Mononuclear cell (primary cell): ENCODE data around the gene JAK1. TPM values are rescaled to one million over a fixed set of nuclear protein-coding genes. Genes with fewer than 3 reads are reported as not detected.
"Not testable (repeated sequence)": the region's sequence is repeated elsewhere in the genome, so short reads cannot be mapped to it uniquely, and the experiment has no call there.

Experiments used
- H3K27me3 ChIP-seq: 2 replicates; pipeline ENCODE4 v1.6.0; 2011; ENCODE audit warnings: low read length, control low read depth; ENCODE audit not compliant: insufficient read depth
- H3K4me1 ChIP-seq: 2 replicates; pipeline ENCODE4 v1.5.1; 2011; ENCODE audit warnings: mild to moderate bottlenecking, low read length, control low read depth; ENCODE audit not compliant: insufficient read depth
- H3K4me3 ChIP-seq: 2 replicates; pipeline ENCODE4 v1.5.1; 2011; ENCODE audit warnings: mild to moderate bottlenecking, low read length, moderate library complexity
- H3K9me3 ChIP-seq: 2 replicates; pipeline ENCODE4 v1.5.1; 2011; ENCODE audit warnings: low read depth, mild to moderate bottlenecking, control low read depth, low read length
- total RNA-seq: library from RNA; depleted of rRNA; stranded (reverse); fragments of >200 nt; gene quantifications from one replicate; pipeline ENCODE4 v1.2.3, GENCODE V29; 2012

The JAK1 gene
- 345 TPM for total RNA-seq

DNA sequence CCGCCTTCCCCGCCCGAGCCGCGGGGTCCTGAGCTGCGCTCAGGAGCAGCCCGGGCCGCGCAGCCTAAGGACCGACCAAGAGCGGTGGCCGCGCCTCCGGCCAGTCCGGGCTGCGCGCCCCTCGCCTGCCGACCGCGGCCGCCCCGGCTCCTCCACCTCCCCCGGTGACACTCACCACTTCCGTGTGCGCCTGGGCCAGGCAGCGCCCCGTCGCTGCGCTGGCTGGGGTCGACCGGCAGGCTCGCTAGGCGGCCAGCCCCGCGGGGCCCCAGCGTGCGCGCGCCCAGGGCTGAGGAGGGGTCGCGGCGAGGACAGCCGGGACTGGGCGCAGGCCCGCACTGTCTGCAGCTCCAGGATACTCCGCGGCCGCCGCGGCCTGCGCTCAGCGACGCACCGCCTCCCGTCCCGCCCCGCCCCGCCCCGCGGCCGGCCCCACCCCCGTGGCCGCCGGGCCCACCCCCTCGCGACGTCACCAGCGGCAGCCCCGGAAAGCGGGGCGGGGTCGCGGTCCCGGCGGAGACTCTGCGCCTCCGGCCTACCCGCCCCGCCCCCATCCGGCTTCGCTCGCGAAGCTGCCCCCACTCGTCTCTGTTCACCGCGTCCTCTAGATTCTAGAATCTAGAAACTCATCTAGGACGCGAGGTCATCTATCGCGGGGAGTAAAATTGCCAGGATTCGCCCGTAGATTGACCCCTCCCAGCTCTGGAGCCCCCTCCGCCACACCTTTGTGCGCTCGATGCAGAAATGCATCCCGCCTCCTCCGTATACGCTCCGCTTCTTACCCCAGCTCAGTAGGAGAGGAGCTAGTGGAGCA, at the start of gene JAK1:
Gene JAK1 (minus strand): TSS at position 392 of the 814 bp plus-strand sequence. CDS start 80,285 bp downstream, outside the sequence.
- H3K4me1 ChIP-seq = peaks cover 45% of the 10 kb centered on the region
- H3K4me3 ChIP-seq = peak within 1 kb of the TSS; percentile 98
- H3K27me3 ChIP-seq = no peaks in the 10 kb centered on the region
- no peaks in the 10 kb centered on the region for H3K9me3 ChIP-seq

DNA sequence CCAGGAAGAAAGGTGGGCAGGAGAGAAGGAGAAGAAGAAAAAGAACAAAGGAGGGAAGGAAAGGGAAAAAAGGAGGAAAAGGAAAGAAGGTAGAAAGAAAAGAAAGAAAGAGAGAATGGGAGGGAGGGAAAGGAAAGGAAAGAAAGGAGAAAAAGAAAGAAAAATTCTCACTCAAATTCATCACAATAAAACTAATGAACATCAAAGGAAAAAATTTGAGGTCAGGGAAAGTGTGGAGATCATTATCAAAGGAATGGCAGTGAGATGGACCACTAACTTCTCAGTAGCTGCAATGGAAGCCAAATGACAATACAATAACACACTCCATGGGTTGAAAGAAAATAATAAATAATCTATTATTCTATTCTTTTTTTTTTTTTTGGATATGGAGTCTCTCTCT, 48.0 kb upstream of the JAK1 start:
- Histone ChIP-seq H3K4me3 (no peak overlapping the region), H3K27me3 (no peaks in the 10 kb centered on the region), H3K9me3 (no peaks in the 10 kb centered on the region), H3K4me1 (peaks cover 18% of the 10 kb centered on the region)

GRCh38 chr1:65011983-65012382, 45.6 kb upstream of the JAK1 start:
- Histone ChIP-seq H3K4me3 (no peak overlapping the region), H3K4me1 (peaks cover 27% of the 10 kb centered on the region), H3K9me3 (no peaks in the 10 kb centered on the region), H3K27me3 (no peaks in the 10 kb centered on the region)

DNA sequence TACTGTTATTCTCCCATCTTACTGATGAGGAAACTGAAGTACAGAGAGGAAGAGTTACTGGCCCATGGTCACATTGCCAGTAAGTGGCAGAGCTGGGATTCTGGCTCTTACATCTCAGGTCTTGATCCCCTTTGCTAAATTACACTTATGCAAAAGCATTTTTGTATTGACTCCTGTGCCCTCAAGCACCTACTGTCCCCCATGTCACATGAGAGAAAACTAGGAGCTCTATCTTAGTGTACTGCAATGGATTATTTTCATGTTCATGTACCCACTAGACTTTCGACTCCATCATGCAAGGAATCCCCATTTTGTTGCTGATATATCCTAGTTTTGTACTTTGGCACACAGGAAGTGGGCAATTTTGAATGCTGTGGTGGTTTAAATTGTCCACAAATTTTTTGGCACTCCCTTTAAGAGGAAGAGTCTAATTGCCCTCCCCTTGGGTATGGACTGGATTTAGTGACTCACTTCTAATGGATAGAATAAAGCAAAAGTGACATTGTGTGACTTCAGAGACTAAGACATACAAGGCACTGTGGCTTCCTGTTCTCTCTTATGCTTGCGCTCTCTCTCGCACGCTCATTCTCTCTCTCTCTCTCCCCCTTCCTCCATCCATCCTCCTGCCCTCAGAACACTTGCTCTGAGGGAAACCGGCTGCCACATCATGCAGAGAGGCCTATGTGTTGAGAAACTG, 43.5 kb upstream of the JAK1 start:
- H3K27me3 ChIP-seq = no peaks in the 10 kb centered on the region
- no peaks in the 10 kb centered on the region for H3K9me3 ChIP-seq
- peaks cover 27% of the 10 kb centered on the region for H3K4me1 ChIP-seq
- H3K4me3 ChIP-seq = no peak overlapping the region

DNA sequence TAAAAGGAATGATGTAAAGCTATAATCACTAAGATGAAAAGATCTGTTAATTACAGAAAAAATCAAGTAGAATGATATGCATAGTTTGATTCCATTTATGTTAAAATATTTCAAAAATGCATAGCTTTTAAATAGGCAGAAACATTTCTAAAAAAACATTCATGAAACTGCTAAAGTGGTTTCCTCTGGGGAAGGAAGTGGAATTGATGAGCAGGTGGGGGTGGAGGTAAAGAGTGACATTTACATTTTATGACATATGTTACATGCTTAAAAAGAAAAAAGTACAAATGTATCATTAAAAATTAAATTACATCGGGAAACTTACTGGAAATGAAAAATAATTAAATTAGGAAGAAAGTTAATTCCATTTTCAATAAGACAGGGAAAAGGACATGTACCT, 42.8 kb upstream of the JAK1 start:
- peaks cover 27% of the 10 kb centered on the region for H3K4me1 ChIP-seq
- no peaks in the 10 kb centered on the region for H3K27me3 ChIP-seq

GRCh38 chr1:65006806-65007205, 40.5 kb upstream of the JAK1 start:
- no peak overlapping the region for H3K4me3 ChIP-seq
- no peaks in the 10 kb centered on the region for H3K9me3 ChIP-seq
- H3K4me1 ChIP-seq = peaks cover 27% of the 10 kb centered on the region
- H3K27me3 ChIP-seq = no peaks in the 10 kb centered on the region

More for the DNA sequence above, 42.8 kb upstream of the JAK1 start:
- H3K9me3 ChIP-seq = no peaks in the 10 kb centered on the region
- no peak overlapping the region for H3K4me3 ChIP-seq

DNA sequence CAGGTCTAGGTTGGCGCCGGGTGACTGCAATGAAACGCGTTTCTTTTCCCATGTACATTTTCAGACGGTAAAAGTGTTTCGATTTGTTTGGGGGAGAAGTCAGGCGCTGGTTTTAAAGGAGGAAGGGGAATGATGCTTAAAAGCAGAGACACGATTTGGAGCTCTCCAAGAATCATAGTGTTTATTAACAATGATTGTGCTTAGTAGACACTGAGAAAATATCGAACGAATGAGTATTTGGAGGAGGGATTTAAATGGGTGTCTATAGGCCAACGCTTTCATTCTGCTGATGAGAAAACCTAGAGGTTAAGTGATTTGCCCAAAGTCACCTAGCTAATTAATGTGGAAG, 36.9 kb upstream of the JAK1 start:
- no peaks in the 10 kb centered on the region for H3K27me3 ChIP-seq
- H3K9me3 ChIP-seq = no peaks in the 10 kb centered on the region
- H3K4me1 ChIP-seq = peaks cover 21% of the 10 kb centered on the region
- H3K4me3 ChIP-seq = peak overlapping the region; percentile 55

- no peaks in the 10 kb centered on the region for H3K9me3 ChIP-seq
- peaks cover 18% of the 10 kb centered on the region for H3K4me1 ChIP-seq
- peak overlapping the region; percentile 55 for H3K4me3 ChIP-seq
- H3K27me3 ChIP-seq = no peaks in the 10 kb centered on the region
Measured at GRCh38 chr1:65002508-65003315, 36.4 kb upstream of the JAK1 start.

GRCh38 chr1:65002156-65002507, 35.8 kb upstream of the JAK1 start:
- Histone ChIP-seq H3K27me3 (no peaks in the 10 kb centered on the region), H3K4me3 (peak overlapping the region; percentile 55), H3K9me3 (no peaks in the 10 kb centered on the region), H3K4me1 (peaks cover 18% of the 10 kb centered on the region)

GRCh38 chr1:65001231-65001792, 35.0 kb upstream of the JAK1 start:
- no peaks in the 10 kb centered on the region for H3K9me3 ChIP-seq
- H3K4me3 ChIP-seq = no peak overlapping the region
- H3K4me1 ChIP-seq = peaks cover 18% of the 10 kb centered on the region
- H3K27me3 ChIP-seq = no peaks in the 10 kb centered on the region

DNA sequence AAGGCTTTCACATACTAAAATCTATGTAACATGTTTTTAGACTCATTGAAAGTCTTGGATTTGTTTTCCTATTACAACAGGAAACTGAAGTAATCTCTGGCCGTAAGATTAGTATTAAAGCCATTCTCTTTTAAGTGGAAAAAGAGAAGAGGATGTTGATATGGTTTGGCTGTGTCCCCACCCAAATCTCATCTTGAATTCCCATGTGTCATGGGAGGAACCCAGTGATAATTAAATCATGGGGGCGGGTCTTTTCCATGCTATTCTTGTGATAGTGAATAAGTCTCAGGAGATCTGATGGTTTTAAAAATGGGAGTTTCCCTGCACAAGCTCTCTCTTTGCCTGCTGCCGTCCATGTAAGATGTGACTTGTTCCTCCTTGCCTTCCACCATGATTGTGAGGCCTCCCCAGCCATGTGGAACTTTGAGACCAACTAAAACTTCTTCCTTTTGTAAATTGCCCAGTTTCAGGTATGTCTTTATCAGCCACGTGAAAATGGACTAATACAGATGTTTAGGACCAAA, 32.1 kb upstream of the JAK1 start:
- not testable (repeated sequence) for H3K9me3 ChIP-seq, H3K4me3 ChIP-seq

DNA sequence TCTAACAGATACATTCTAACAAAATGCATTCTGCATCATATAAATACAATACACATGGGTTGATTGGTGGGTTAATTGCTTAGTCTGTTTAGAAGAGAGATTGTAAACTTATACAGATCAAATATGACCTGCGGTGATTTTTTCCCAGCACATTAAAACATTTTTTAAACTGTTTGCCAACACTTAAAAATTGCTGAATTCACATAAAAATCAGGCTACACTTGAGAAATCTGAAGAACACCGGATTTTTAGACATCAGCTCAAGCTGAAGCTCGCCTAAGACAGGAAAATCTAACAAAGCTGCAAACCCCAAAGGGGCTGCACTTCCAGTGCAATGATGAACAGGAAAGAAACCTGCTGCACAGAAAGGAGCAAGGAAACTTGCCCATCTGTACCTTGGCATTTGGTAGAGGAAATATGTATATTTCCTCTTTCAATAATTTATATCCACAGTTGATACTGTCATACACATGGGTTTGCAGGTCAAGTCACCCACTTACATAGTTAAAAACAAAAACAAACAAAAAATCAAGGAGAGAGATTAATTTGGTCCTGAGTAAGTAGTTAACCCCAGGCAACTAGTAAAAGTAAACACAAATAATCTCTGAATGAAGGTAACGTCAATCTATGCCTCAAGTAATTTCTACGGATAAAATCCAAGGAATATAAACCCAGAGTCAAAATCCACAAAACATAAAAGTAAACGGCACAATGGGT, 30.4 kb upstream of the JAK1 start:
- Histone ChIP-seq H3K27me3 (no peaks in the 10 kb centered on the region), H3K4me3 (no peak overlapping the region), H3K4me1 (peaks cover 11% of the 10 kb centered on the region), H3K9me3 (no peaks in the 10 kb centered on the region)

More for the DNA sequence above, 32.1 kb upstream of the JAK1 start:
- H3K4me1 ChIP-seq = peaks cover 18% of the 10 kb centered on the region
- H3K27me3 ChIP-seq = not testable (repeated sequence)

- Histone ChIP-seq H3K9me3 (no peaks in the 10 kb centered on the region), H3K27me3 (no peaks in the 10 kb centered on the region), H3K4me1 (no peaks in the 10 kb centered on the region), H3K4me3 (no peak overlapping the region)
Measured at GRCh38 chr1:64995316-64995715, 29.0 kb upstream of the JAK1 start.
